ENCODE results near the gene USP6NL. TPM values are rescaled to one million over a fixed set of nuclear protein-coding genes. Genes with fewer than 3 reads are reported as not detected.

Gene USP6NL
- total RNA-seq, 1 experiment from 2014 or later: 13.0 TPM

- no peak for ATAC-seq
- Histone ChIP-seq H3K4me2 (ENCODE audit: low read length) (peak overlapping the region; percentile 76), H3K9me2 (replicated peaks; ENCODE audit: low read length) (no peaks in the 10 kb centered on the region), H3K9me3 (ENCODE audit: low read length) (no peaks in the 10 kb centered on the region), H3K79me2 (ENCODE audit: low read length) (peaks cover 56% of the 10 kb centered on the region), H3K4me3 (ENCODE audit: low read length) (peak overlapping the region; percentile 75), H2AFZ (ENCODE audit: low read length) (0 out of 2 replicates have a peak overlapping the region, but pooled peaks have one; percentile 42), H3K27ac (ENCODE audit: low read length) (peak overlapping the region; percentile 34; the same call in 1 of the 2 replicates), H3K9ac (ENCODE audit: low read length) (peak overlapping the region; percentile 79), H3K36me3 (ENCODE audit: low read depth, low read length) (no peaks in the 10 kb centered on the region), H3F3A (ENCODE audit: low read length, unreplicated experiment) (no peaks in the 10 kb centered on the region), H3K27me3 (ENCODE audit: low read length) (no peaks in the 10 kb centered on the region), H3K4me1 (ENCODE audit: insufficient read depth, low read length) (peaks cover 14% of the 10 kb centered on the region; the same call in 1 of the 2 replicates), H4K20me1 (ENCODE audit: low read length) (0 out of 2 replicates have a peak, but pooled peaks cover 5% of the 10 kb centered on the region)
- DNase-seq: no peak
- POLR2A ChIA-PET (ENCODE audit: unreplicated experiment): interaction anchor here (0.7 kb wide), 1 partner anchor 115 kb away, joined by 5 read pairs; no protein-coding TSS in a partner anchor
- TF ChIP-seq EZH2phosphoT487 (IDR thresholded peaks at IDR 0.05; ENCODE audit: borderline replicate concordance, low read length) (no peak), EZH2 (IDR thresholded peaks at IDR 0.05; ENCODE audit: low read length, unreplicated experiment) (no peak), CTCF (conservative IDR thresholded peaks at IDR 0.05; ENCODE audit: low read depth, low read length) (no peak)
- CTCF ChIA-PET: no interaction called here
- intact Hi-C loops (cut with micrococcal nuclease): loop anchor here (2.0 kb wide), 1 partner anchor 75 kb away; no protein-coding TSS in a partner anchor
- TSS peak; percentile 39 for BruUV-seq (replicated peaks)
These were observed 1.2 kb downstream of the USP6NL start for GRCh38 chr10:11610166-11610825.

GRCh38 chr10:11609492-11610093 is 1.9 kb downstream of the USP6NL start:
- no peak overlapping the region; the same call in 1 of the 2 replicates for H3K9ac ChIP-seq (ENCODE audit: low read length)
- intact Hi-C loops (cut with micrococcal nuclease): loop anchor here (2.0 to 5.0 kb wide), 2 partner anchors 75 to 92 kb away; no protein-coding TSS in a partner anchor
- ChIA-PET POLR2A (ENCODE audit: unreplicated experiment) (interaction anchor here (0.7 kb wide), 1 partner anchor 115 kb away, joined by 5 read pairs; no protein-coding TSS in a partner anchor), CTCF (no interaction called here)
- H2AFZ ChIP-seq (ENCODE audit: low read length): no peak overlapping the region
- 0 out of 2 replicates have a peak, but pooled peaks cover 5% of the 10 kb centered on the region for H4K20me1 ChIP-seq (ENCODE audit: low read length)
- H3K36me3 ChIP-seq (ENCODE audit: low read depth, low read length): no peaks in the 10 kb centered on the region
- peaks cover 14% of the 10 kb centered on the region; the same call in 1 of the 2 replicates for H3K4me1 ChIP-seq (ENCODE audit: insufficient read depth, low read length)
- H3K27ac ChIP-seq (ENCODE audit: low read length): no peak overlapping the region
- no peaks in the 10 kb centered on the region for H3K9me3 ChIP-seq (ENCODE audit: low read length)
- H3K9me2 ChIP-seq (replicated peaks; ENCODE audit: low read length): no peaks in the 10 kb centered on the region
- peak overlapping the region; percentile 75 for H3K4me3 ChIP-seq (ENCODE audit: low read length)
- no peak for TF ChIP-seq CTCF (conservative IDR thresholded peaks at IDR 0.05; ENCODE audit: low read depth, low read length)
- no peaks in the 10 kb centered on the region for H3K27me3 ChIP-seq (ENCODE audit: low read length)
- H3K79me2 ChIP-seq (ENCODE audit: low read length): peaks cover 63% of the 10 kb centered on the region
- ATAC-seq: no peak
- no peak for DNase-seq
- peak overlapping the region; percentile 76 for H3K4me2 ChIP-seq (ENCODE audit: low read length)
- H3F3A ChIP-seq (ENCODE audit: low read length, unreplicated experiment): no peaks in the 10 kb centered on the region
- BruUV-seq (replicated peaks): no TSS peak

Data from PC-3 (cell line).